ENCODE measurements around the gene MTCL1.

DNA sequence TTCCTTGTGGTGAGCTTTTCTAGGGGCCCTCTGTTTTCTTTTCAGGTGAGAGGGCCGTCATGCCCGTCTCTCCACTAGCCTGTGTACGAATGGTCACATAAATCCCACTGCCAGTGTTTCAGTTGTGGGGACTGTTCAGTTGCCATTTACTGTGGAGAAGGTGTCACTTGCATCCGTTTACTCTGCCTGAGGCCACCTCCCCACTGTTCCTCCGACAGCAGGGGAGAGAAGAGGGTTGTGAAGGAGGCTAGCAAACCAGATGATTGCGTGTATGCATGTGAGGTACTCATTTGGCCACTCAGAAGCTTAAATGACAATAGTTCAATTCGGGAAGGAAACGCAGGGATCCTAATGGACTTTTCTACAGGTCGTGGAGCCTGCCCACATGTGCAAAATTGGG lies 3.3 kb downstream of the MTCL1 start:
- TF ChIP-seq EP300 (IDR thresholded peaks at IDR 0.05; ENCODE audit: borderline replicate concordance) (no peak), CREB1 (IDR thresholded peaks at IDR 0.05; ENCODE audit: low read depth) (no peak), CEBPB (IDR thresholded peaks at IDR 0.05) (no peak), TEAD4 (IDR thresholded peaks at IDR 0.05) (no peak), RAD21 (IDR thresholded peaks at IDR 0.05; ENCODE audit: low read depth) (no peak), NFIC (IDR thresholded peaks at IDR 0.05) (no peak)
- TF ChIP-seq, protein P1, sequence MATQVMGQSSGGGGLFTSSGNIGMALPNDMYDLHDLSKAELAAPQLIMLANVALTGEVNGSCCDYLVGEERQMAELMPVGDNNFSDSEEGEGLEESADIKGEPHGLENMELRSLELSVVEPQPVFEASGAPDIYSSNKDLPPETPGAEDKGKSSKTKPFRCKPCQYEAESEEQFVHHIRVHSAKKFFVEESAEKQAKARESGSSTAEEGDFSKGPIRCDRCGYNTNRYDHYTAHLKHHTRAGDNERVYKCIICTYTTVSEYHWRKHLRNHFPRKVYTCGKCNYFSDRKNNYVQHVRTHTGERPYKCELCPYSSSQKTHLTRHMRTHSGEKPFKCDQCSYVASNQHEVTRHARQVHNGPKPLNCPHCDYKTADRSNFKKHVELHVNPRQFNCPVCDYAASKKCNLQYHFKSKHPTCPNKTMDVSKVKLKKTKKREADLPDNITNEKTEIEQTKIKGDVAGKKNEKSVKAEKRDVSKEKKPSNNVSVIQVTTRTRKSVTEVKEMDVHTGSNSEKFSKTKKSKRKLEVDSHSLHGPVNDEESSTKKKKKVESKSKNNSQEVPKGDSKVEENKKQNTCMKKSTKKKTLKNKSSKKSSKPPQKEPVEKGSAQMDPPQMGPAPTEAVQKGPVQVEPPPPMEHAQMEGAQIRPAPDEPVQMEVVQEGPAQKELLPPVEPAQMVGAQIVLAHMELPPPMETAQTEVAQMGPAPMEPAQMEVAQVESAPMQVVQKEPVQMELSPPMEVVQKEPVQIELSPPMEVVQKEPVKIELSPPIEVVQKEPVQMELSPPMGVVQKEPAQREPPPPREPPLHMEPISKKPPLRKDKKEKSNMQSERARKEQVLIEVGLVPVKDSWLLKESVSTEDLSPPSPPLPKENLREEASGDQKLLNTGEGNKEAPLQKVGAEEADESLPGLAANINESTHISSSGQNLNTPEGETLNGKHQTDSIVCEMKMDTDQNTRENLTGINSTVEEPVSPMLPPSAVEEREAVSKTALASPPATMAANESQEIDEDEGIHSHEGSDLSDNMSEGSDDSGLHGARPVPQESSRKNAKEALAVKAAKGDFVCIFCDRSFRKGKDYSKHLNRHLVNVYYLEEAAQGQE (IDR thresholded peaks at IDR 0.05; ENCODE audit: low read depth), result no peak
- TF ChIP-seq, protein P2, sequence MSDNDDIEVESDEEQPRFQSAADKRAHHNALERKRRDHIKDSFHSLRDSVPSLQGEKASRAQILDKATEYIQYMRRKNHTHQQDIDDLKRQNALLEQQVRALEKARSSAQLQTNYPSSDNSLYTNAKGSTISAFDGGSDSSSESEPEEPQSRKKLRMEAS (IDR thresholded peaks at IDR 0.05), result no peak

All from Ishikawa (cell line).